SH-SY5Y (cell line): ENCODE results near the gene GABRA4.

Experiments
- GATA2 ChIP-seq: IDR thresholded peaks from 2 replicates; pipeline ENCODE4 v1.6.1; 2011; ENCODE audit warnings: mild to moderate bottlenecking, low read depth, low read length
- GATA3 ChIP-seq: IDR thresholded peaks from 2 replicates; pipeline ENCODE4 v1.6.1; 2011; ENCODE audit warnings: low read depth, mild to moderate bottlenecking, low read length, moderate library complexity

GRCh38 chr4:46924789-46925529 lies 68.4 kb downstream of the GABRA4 start:
- no peak for TF ChIP-seq GATA3
- TF ChIP-seq GATA2 = no peak
